NCI-H187 (cell line): ENCODE measurements around the gene SRXN1.

Experiments
- DNase-seq, 2 experiments: peaks; one replicate each; lab custom pipeline; 2025; lab: John Stamatoyannopoulos, UW

Gene SRXN1

DNA sequence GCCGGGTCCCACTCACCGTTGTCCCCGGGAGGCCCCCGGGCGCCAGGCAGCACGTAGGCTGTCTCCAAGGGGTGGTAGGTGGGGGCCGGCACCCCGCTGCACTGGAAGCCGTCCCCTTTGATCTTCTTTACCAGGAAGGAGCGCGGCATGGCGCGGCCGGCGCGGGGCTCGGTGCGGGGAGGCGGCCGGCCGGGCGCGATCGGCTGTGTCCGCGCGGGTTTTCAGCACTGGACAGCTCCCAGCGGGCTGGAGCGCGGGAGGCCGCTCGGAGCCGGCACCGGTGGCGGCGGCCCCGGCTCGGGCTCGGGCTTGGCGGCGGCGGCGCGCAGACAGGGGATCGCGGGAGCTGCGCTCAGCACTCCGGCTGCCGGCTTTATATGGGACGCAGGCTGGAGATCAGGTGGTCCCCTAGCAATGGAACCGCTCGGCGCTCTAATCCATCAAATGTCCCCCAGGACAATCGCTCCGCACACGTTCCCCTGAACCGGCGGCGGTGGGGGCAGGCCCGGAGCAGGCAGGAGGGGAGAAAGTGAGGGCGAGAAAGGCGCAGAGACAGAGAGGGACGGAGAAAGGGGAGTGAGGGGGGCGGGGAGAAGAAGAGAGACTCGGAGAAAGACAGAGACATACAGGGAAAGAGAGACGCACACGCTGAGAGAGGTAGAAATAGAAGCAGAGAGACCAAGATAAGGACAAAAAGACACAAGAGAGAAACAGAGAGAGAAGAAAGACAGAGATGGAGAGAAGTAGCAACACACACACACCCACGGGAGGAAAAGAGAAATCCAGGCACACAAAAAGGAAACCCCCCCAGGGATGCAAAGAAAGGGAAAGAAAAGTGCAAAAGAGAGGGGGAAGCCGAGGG, 22.7 kb upstream of the SRXN1 start, which contains the start of gene SCRT2:
SCRT2 (minus strand) TSS at position 350 of the 862 bp plus-strand sequence; CDS start at position 149, 201 bp downstream.
- DNase-seq: no peak

DNA sequence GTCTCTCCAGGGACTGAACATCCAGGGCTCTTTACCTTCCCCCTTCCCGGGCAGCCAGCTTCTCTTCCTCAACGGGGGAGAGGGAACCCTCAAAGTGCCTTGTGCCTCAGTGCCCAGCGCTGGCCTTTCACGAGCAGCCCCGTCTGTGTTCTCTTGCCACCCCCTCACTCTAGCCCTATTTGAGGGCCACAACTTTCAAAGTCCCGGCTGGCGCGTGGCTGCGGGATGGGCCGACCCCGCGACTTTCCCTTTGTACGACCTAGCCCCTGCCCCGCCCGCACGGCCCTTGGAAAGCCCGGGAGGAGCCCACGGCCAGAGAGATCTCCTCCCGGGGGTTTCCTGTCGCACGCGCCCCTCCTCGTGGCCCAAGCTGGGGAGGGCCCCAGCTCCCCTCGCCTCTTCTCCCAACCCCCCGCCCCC, 22.0 kb upstream of the SRXN1 start:
- no peak for DNase-seq

DNA sequence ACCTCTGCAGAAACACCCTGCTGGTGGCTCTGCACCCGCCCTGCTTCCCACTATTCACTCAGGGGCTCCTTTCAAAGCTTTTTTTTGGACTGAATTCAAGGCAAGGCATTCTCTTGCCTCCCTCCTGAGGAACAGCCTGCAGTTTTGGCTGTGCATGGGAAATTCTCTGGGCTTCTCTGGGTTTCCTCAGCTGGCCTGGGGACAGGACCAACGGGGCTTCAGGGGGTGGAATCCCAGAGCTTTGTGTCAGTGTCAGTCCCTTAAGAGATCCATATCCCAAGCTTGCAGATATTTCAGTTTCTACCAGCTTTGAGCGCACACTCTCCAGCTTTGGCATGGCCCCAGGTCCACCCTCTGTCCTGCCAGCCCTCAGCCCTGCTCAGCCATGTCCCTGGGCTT, 20.6 kb upstream of the SRXN1 start:
- no peak for DNase-seq

DNA sequence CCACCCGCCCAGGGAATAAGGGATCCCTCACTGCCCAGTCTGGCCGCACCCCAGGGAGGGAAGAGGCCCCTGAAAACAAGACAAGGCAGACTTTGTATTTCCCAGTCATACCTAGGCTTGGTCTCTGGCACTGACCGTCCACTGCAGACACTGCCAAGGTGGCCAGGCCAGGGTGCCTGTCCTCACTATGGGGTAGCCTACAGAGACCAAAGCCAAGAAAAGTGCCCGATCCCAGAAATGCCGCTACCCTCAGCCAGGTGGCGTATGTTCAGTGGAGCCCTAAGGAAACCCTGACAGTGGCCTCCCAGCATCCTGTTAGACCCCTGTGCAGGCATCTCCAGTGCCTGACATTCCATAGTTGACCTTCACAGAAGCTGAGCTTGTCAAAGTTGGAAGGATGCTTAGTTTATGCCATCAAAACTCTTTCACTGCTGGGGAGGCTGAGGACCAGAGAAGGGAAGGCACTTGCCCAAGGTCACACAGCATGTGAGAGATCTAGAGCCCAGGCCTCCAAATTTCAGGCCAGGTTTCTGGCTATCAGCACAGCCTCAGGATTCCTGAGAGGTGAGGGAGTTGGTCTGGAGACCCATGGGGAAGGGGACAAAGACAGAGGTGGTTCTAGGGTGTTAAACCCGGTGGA, 20.1 kb upstream of the SRXN1 start:
- DNase-seq: no peak

DNA sequence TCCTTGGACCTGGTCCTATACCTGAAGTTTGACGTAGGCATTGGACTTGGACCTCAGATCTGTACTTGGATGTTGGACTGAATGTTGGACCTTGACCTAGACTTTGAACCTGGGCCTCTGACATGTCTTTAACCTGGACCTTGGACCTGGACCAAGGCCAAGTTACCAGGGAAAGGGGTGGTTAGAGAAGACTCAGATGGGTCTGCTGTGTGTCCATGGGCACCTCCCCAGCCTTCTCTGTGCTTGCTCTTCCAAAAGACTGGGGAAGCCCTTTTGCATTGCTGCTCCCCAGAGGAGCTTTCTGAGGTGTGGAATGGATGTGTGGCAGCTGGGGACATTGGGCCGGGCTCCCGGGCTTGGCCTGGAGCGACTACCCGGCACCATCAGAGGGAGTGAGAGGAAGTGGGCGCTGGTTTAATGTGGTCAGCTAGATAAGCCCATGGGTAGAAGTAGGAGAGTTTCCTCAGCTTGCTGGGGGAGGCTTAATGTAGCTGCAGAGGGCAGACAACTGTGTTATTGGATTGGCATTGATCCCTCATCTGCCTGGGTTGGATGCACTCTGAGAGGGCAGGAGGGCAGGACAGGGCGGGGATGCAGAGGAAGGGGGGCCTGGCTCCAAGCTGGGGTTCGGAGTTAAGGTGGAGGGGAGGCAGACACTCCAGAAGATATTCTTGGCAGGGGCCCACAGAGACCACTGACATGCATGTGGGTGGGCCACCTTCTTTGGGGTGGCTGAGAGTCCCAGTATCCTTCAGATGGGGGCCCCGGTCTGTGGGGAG, 18.4 kb upstream of the SRXN1 start:
- DNase-seq: no peak

DNA sequence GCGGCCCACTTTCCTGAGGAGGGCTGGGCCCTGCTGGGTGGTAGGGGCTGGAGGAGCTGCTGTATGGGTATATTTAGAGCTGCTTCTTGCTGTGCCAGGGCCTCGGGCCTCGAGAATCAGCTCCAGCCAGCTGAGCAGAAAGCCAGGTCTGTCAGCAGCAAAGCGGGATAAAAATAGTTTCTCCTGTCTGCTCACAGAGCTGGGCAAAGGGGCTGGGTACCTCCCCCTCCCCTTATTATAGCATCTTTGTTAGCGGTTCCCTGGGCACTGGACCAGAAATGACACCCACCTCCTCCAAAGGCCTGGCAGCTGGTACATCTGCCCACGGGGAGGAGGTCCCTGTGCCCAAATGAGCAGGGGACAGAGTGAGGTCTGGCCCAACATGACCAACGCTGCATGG, 16.6 kb upstream of the SRXN1 start:
- DNase-seq: no peak

DNA sequence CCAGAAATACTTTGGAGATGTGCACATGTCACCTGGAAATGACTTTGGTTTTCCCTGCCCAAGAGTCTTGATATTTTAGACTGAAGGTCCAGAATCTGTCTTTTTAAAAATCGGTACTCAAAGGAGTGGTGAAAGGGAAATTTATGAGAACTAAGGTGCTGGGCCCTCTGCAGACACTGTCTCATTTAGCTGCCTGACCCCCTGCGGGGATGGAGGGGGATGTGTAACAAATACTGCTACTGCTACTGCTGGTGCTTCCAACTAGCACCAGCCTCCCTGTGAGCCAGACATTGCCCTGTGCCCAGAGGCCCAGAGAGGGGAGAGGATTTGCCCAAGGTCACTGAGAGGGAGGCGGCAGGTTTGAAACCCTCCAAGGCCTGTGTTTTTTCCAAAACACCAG, 15.6 kb upstream of the SRXN1 start:
- DNase-seq: no peak

DNA sequence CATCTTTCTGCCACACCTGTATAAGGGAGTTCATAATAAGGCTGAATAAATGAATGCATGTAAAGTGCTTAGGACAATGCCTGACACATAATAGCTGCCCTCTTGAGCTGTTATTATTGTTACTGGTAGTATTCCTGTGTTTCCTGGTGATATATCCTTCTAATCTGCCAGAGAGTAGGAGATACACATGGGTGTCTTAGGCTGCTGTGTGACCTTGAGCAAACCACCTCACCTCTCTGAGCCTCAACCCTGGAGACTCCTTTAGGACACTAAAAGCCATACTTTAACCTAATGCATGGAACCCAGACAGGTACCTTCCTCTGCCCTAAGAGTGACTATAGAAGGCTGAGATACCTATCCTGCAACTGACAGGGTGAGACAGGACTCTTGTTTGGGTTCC, 15.1 kb upstream of the SRXN1 start:
- DNase-seq: no peak

DNA sequence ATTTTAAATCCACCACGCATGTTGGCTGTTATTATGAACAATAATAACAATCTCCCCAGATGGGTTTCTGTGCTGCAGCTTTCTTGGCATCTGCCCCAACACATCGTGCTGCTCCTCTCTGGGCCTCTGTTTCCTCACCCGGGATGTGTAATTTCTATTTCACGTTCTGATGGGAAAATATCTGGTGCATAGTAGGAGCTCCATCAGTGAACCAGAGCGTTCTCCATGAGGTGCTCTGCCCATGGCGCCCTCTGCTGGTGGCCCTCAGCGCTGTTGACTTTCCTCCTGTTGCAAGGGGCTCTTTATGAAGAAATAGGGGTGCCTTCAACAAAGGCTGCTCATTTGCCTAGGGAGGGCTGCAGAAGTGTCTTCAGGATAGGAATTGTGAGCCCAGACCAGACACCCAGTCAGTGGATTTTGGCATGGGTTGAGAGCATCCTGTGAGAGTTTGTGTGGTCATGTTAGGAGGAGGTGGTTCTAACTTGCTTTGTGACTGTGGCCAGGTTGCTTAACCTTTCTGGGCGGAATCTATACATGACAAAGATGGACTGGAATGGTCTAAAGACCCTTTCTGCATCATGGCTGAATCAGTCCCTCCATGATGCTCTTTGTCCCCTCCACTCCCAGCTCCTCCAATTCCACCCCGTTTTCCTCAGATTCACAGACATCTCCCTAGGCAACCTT, 14.5 kb upstream of the SRXN1 start:
- no peak for DNase-seq

DNA sequence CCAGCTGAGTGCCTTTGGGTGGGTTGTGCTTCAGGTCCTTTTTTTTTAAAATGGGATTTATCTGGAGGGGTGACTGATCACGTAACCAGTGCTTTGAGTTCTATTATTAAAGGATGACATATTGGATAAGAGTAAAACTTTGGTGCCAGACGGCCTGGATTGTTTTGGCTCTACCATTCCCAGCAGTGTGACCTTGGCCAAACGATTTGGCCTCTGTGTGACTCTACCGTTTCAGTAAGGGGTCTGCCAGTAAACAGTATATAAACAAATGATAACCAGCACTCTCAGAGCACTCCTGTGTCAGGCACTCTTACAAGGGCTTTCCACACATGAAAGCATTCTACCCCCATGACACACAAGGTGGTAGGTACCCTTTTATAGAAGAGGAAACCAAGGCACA, 13.9 kb upstream of the SRXN1 start:
- DNase-seq: no peak

DNA sequence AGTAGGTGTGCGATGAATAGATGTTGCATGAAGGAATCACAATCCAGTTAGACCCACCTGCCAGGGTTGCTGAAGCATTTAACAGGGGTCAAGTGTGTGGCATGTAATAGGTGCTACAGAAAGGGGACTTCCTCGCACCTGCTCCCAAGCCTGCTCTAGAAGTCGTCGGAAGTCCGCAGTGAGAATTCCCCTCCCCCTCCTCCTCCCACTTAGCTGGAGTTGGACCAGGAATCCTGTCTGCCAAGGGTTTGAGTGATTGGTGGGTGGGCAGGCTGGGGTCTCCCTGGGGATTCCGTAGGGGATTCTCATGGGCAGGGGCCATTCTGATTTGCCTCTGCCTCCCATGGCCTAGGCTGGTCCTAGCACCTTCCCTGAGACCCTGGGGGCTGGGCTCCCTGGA, 12.3 kb upstream of the SRXN1 start:
- no peak for DNase-seq

DNA sequence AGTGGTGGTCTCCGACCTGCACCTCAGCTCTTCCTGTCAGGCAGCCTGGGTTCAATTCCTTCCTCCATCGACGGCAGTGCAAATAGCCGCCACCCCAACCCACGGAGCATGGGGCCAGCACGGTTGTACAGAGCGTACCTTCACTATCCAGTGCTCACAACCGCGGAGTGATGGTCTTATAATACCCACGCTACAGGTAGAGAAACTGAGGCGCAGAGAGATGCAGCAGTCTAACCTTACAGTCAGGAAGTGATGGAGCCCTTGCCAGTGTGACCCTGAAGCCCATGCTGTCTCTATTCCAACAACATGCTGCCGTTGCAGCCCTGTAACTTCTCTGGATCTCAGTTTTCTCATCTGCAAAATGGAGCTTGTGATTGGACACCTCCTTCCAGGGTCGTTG, 11.6 kb upstream of the SRXN1 start:
- DNase-seq: no peak

DNA sequence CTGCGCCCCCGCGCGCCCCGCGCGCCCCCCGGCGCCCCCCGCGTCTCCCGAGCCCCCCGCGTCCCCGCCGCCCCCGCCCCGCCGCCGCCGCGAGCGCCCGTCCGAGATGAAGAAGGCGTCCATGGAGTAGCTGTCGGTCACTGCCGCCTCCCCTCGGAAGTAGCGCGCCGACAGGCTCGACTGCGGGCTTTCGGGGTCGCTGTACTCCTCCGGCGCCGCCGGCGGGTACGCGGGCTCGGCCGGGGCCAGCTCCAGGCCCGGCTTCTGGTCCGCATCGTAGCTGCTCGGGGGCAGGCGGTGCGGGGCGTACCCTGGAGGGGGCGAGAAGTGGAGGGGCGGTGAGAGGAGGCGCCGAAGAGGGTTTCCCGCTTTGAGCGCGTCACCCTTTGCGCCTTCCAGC, 11.2 kb upstream of the SRXN1 start:
- DNase-seq: no peak

DNA sequence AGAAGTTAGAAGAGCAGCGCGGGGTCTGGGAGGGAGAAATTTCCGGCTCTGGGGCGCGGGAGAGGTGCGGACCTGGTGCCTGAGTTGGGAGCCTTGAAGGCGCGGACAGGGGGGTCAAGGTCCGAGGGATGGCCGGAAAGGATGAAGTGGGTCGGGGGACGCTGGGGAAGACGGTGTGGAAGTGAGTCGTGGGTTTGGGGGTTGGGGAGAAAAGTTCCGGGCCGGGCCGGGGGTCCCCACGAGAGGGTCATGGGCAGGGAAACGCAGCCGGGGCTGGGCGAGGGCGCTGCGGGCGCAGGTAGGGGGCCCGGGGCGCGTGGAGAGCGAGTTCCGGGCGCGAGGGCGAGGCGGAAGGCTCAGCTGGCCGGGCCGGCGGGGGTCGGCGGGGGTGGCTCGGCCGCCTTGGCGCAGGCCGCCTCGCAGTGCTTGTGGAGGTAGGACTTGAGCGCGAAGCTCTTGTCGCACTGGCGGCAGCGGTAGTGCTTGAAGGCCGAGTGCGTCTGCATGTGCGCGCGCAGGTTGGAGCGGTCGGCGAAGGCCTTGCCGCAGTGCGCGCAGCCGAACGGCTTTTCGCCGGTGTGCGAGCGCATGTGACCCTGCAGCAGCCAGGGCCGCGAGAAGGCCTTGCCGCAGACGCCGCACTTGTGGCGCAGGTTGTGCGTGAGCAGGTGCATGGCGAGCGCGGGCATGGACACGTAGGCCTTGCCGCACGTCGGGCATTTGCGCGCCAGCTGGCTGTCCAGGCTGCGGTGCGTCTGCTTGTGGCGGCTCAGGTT, 10.5 kb upstream of the SRXN1 start:
- DNase-seq: no peak

DNA sequence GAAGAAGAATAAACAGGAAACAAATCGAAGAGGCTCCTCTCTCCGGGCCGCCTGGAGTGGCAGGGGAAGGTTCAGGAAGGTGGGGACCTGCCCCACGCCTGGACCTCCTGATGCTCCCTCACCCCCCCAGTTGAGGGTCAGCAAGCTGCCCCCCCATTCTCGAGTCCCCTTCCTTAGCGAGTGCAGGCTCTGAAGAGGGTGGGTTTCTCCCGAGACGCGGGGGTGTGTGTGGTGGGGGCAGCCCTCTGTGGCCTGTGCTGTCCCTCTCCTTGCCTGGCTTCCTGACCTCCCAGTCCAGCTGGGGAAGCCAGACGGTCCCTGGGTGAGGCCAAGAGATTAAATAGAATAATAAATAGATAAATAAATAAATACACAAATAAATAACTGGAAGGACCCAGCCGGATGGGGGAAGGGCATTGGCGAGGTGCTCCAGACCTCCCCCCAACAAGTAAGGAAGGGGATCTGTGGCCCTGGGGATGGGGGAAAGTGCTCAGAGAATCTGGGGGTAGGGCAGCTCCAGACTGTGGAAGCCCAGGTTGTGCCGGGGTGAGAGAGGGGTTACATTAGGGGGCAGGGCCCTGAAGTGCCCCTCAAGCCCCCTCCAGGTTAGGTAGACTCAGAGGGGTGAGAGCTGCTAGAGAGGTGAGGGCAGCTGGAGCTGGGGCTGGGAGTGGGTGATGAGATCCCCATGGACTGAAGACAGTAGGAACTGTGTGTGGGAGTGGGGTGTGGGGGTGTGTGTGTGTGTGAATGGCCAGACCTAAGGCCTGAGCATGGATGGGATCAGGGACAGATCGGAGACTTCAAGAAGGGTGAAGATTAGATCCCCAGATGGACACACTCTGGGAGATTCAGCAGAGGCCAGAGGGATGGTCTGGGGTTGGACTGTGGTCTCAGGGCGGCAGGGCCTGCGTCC, 9.5 kb upstream of the SRXN1 start:
- DNase-seq: no peak

DNA sequence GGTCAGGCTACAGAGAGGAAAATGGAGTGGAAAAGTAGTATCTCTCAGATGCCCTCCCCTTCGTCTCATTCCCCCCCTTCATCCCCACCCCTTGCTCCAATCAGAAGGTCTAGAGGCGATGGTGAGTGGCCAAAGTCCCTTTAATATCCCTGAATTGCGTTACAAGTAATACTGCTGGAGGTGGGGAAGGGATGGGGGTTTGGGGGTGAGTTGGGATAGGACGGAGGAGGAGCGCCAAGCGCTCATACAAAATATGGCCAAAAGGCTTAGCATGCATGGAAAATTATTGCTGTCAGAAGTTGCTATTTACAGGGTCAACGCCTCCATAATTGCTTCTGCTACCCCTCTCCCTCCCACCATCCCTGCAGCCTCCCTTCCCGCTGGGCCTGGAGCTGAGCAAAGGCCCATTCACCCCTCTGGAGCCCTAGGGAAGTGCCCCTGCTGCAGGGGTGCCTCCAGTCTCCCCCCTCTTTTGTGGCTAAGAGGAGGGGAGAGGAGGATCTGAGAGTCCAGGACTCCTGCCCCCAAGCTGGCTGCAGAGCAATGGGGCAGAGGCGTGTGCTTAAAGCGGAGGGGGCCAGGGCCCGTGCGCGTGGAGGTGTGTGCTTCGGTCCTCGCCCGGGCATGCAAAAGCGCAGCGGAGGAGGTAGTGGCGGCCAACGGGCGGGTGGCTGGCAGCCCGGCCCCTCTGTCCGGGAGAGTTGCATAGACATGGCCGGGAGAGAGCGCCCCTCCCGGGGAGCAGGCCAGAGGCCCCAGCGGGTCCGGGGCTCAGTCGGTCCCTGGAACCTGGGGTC, 8.7 kb upstream of the SRXN1 start:
- DNase-seq: no peak

DNA sequence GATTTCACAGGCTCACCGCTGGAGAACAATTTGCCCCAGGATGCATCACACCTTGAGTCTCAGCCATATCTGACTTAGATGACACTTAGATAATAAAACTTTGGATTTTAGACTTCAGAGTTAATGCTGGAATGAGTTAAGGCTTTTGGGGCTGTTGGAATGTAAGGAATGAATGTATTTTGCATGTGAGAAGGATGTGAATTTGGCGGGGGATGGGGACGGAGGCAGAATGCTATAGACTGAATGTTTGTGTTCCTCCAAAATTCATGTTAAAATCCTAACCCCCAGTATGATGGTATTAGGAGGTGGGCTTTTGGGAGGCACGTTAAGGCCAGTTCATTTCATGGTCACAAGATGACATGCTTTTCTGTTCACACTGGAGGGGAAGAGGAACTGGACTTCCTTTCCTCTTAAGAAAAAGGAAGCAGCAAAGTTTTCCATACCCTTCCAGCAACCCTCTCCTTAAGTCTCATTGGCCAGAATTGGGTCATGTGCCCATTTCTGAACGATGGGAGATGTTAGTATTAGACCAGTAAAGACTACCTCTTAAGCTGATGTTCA, 5.8 kb upstream of the SRXN1 start:
- DNase-seq: no peak

DNA sequence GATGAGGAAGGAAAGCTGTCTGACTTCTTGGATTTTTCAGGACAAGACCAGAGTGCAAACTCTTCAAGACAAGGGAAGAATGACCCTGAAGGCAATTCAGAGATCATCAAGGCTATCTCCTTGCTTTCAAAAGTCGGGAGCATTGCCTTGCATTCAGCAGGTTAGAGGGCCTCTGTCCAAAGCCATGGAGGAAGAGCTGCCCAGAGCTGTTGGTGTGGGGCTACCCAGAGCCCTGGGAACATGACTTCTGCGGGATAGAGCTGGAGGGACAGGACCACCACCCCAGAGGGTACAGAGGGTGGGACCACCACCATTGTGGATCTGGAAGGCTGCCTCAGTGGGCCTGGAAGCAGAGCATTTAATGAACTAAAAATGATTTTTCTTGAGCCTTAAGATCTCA, 5.2 kb upstream of the SRXN1 start:
- DNase-seq: no peak
